ENCODE measurements around the gene GFER. TPM values are rescaled to one million over a fixed set of nuclear protein-coding genes. Genes with fewer than 3 reads are reported as not detected.
A peak's percentile ranks its signal among the peaks of the same experiment; 100 is the strongest.
"Not testable (repeated sequence)": the region's sequence is repeated elsewhere in the genome, so short reads cannot be mapped to it uniquely, and the experiment has no call there.

GFER gene
- total and polyA plus RNA-seq, 4 donors: 7.4 to 28.4 (median 15.1) TPM

GRCh38 chr16:2009164-2009711, 25.2 kb downstream of the GFER start:
- H3K27me3 ChIP-seq (ENCODE audit: control insufficient read depth in 4 of 4, insufficient read depth in 4 of 4, low read length in 3 of 4): no peaks in the 10 kb centered on the region
- no peak for DNase-seq (ENCODE audit: low spot score)
- peak overlapping the region; percentile 60 to 78 for H3K27ac ChIP-seq (ENCODE audit: low read depth in 1 of 2, low read length in 2 of 2)
- under 1% methylated on average over 55 of the region's 55 CpGs for WGBS
- TF ChIP-seq YY1 (IDR thresholded peaks at IDR 0.05) (no peak), ZBTB33 (IDR thresholded peaks at IDR 0.05) (no peak), FOXA2 (IDR thresholded peaks at IDR 0.05) (no peak), TAF1 (conservative IDR thresholded peaks at IDR 0.05) (no peak), GABPA (IDR thresholded peaks at IDR 0.05 in 1 of 2, conservative IDR thresholded peaks at IDR 0.05 in 1 of 2) (no peak), RAD21 (IDR thresholded peaks at IDR 0.05) (no peak)
- peaks cover 0 to 2% (median 0%) of the 10 kb centered on the region in 4 donors for H3K36me3 ChIP-seq (ENCODE audit: control insufficient read depth in 4 of 4, insufficient read depth in 3 of 4, low read depth in 1 of 4, low read length in 3 of 4)
- H3K4me3 ChIP-seq (ENCODE audit: low read depth in 1 of 3, low read length in 3 of 3): peak overlapping the region; percentile 75 to 93 (median 80)
- H3K9ac ChIP-seq (ENCODE audit: low read depth in 1 of 2, low read length in 2 of 2): peak overlapping the region; percentile 41 to 79
- H3K4me1 ChIP-seq (ENCODE audit: control insufficient read depth in 4 of 4, insufficient read depth in 4 of 4, low read length in 3 of 4): peaks cover 34 to 51% (median 46%) of the 10 kb centered on the region in 4 donors
- no peaks in the 10 kb centered on the region for H3K9me3 ChIP-seq (ENCODE audit: control insufficient read depth in 4 of 4, low read length in 3 of 4)

- TF ChIP-seq SP1 (IDR thresholded peaks at IDR 0.05) (peak; percentile 7), CTCF (IDR thresholded peaks at IDR 0.05; ENCODE audit: low read depth, low read length, missing input control) (no peak), GABPA (IDR thresholded peaks at IDR 0.05 in 1 of 2, conservative IDR thresholded peaks at IDR 0.05 in 1 of 2) (peak in 1 of 2 donors; percentile 87), YY1 (IDR thresholded peaks at IDR 0.05) (peak; percentile 35)
- WGBS: 5% methylated on average over 52 of the region's 52 CpGs
Observed at GRCh38 chr16:2009791-2010510, 26.0 kb downstream of the GFER start, which contains the start of gene ZNF598. ZNF598 (minus strand) TSS chr16:2009821.

GRCh38 chr16:2011726-2012125, 27.7 kb downstream of the GFER start:
- H3K9me3 ChIP-seq (ENCODE audit: control insufficient read depth in 4 of 4, low read length in 3 of 4); H3K9ac ChIP-seq (ENCODE audit: low read depth in 1 of 2, low read length in 2 of 2); DNase-seq (ENCODE audit: low spot score); H3K27ac ChIP-seq (ENCODE audit: low read depth in 1 of 2, low read length in 2 of 2); H3K36me3 ChIP-seq (ENCODE audit: control insufficient read depth in 4 of 4, insufficient read depth in 3 of 4, low read depth in 1 of 4, low read length in 3 of 4); H3K4me3 ChIP-seq (ENCODE audit: low read depth in 1 of 3, low read length in 3 of 3); H3K27me3 ChIP-seq (ENCODE audit: control insufficient read depth in 4 of 4, insufficient read depth in 4 of 4, low read length in 3 of 4): not testable (repeated sequence)
- H3K4me1 ChIP-seq (ENCODE audit: control insufficient read depth in 4 of 4, insufficient read depth in 4 of 4, low read length in 3 of 4): peaks cover 15 to 31% (median 26%) of the 10 kb centered on the region in 4 donors
- 78% methylated on average over 9 of the region's 9 CpGs for WGBS

More at GRCh38 chr16:2009791-2010510, 26.0 kb downstream of the GFER start, which contains the start of gene ZNF598:
- peak within 1 kb of the TSS; percentile 85 to 93 (median 90) for H3K4me3 ChIP-seq (ENCODE audit: low read depth in 1 of 3, low read length in 3 of 3)
- peak within 1 kb of the TSS; percentile 79 to 97 for H3K9ac ChIP-seq (ENCODE audit: low read depth in 1 of 2, low read length in 2 of 2)
- peak; percentile 84 for DNase-seq (ENCODE audit: low spot score)
- no peaks in the 10 kb centered on the region for H3K9me3 ChIP-seq (ENCODE audit: control insufficient read depth in 4 of 4, low read length in 3 of 4)
- H3K27me3 ChIP-seq (ENCODE audit: control insufficient read depth in 4 of 4, insufficient read depth in 4 of 4, low read length in 3 of 4): no peaks in the 10 kb centered on the region
- peaks cover 26 to 44% (median 38%) of the 10 kb centered on the region in 4 donors for H3K4me1 ChIP-seq (ENCODE audit: control insufficient read depth in 4 of 4, insufficient read depth in 4 of 4, low read length in 3 of 4)
- peaks cover 0 to 2% (median 0%) of the 10 kb centered on the region in 4 donors for H3K36me3 ChIP-seq (ENCODE audit: control insufficient read depth in 4 of 4, insufficient read depth in 3 of 4, low read depth in 1 of 4, low read length in 3 of 4)
- peak within 1 kb of the TSS; percentile 77 to 79 for H3K27ac ChIP-seq (ENCODE audit: low read depth in 1 of 2, low read length in 2 of 2)
